GM18511 (cell line): ENCODE measurements around the gene TEAD3.

ENCODE experiments used
- ATAC-seq: cut with Tn5 transposase; IDR thresholded peaks from one replicate; pipeline ENCODE4 v1.9.1; 2021; ENCODE audit warnings: mild to moderate bottlenecking, moderate library complexity; ENCODE audit not compliant: unreplicated experiment

TEAD3 gene

DNA sequence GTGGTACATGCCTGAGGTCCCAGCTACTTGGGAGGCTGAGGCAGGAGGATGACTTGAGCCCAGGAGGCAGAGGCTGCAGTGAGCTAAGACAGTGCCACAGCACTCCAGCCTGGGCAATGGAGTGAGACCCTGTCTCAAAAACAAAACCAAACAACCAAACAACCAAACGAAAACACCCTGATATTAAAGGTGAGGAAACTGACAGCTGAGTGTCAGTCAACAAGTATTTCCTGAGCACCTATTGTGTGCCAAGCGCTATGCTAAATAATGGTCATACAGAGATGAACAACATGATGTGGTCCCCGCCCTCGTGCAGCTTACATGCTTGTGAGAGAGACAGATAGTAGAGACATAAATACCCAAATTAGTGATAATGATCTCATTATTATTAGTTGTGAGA is 17.7 kb upstream of the TEAD3 start:
- no peak for ATAC-seq

DNA sequence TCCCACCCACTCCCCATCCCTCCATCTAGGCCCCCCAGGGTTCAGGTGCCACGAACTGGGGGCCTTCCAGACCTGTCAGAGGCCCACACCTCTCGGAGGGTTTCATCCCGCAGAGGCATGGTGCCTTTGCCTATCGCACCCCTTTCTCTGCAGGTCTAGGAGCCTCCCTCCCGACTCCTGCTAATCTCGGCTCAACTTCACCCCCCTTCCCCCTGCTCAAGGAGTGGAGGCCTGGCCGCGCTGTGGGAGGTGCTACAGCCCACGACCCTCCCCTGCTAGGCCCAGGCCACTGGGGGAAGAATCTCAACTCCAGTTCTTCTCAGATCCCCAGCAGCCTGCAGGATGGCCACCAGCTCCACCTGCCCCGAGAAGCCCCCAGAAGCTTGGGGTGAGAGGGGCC is 15.9 kb upstream of the TEAD3 start, which contains the start of gene TULP1:
TULP1 (minus strand) TSS at position 157 of the 400 bp plus-strand sequence; CDS start at position 119, 38 bp downstream.
- no peak for ATAC-seq

DNA sequence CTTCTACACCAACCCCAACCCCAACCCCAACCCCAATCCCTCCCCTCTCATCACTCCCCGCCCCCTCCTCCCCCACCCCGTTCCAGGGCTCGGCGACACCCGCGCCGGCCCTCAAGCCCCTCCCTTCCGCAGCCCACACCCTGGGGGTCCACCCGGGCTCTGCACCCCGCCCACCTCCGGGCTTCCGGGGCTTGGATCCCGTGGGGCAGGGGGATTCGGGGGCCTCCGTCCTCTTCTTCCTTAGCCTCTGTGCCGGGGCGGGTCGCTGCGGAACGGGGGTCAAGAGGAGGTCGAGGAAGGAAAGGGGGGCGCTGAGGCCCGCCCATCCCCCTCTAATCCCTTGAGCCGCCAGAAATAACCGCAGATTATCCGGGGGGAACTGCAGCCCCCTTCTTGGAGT is 15.1 kb upstream of the TEAD3 start:
- ATAC-seq = no peak

DNA sequence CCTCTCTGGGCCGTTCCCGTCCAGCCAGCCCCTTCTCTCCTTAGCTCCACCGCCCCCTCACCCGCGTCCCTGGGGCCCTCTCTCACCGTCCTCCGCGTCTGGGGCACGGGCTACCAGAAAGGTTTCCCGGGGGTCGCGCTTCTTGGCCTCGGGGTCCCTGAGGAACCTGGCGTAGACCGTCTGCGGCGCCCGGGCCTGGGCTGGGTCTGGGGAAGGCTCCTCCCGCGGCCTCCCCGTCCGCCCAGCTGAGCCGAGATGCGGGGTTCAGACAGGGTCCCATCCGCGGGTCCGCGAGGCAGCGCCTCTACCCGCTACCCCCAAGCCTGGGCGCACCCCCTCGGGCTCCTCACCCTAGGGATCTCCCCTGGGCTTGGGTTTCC is 14.7 kb upstream of the TEAD3 start:
- no peak for ATAC-seq

DNA sequence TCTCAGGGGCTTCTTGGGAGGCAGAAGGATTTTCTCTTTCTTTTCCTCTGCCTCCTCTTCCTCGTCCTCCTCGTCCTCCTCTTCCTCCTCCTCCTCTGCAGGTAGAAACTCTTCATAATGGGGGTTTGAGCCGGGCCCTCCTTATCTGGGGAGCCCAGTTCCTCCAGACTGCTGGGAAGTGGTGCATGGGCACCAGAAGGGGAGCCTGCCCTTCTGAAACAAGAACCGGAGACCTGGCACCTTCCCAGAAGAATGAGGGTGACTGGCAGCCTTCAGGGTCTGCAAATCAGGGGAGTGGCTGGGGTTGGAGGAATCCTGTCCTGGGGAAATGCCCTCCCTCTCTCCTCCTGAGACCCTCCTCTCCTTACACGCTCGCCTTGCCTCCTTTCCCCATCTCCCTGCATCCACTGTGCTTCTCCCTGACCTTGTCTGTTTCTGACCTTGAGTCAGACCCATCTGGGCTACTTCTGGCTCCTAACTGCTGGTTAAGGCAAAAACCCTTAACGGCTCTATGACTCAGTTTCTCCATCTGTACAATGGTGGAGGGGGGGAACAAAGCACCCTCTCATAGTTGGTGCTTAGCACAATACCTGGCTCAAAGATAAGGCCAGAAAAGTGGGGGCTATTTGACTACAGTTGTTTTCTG is 14.2 kb upstream of the TEAD3 start:
- ATAC-seq = no peak

DNA sequence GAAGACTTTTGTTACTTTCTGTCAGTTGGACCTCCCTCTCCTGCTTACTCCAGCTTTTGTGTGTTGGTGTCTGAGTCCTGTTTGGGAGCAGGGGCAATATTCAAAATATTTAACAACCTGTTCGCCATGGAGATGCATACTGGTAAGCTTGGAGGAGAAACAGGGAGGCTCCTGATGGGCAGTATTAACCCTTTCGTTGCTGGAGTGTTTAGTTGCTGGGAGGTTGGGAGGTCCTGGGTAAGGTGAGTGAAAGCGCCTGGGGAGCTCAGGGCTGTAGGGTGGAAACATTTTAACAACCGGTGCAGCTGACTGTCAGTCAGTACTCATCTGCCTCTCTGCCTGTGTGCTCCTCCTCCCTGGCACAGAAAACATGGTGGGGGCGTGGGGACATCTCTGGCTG is 11.7 kb upstream of the TEAD3 start:
- no peak for ATAC-seq

DNA sequence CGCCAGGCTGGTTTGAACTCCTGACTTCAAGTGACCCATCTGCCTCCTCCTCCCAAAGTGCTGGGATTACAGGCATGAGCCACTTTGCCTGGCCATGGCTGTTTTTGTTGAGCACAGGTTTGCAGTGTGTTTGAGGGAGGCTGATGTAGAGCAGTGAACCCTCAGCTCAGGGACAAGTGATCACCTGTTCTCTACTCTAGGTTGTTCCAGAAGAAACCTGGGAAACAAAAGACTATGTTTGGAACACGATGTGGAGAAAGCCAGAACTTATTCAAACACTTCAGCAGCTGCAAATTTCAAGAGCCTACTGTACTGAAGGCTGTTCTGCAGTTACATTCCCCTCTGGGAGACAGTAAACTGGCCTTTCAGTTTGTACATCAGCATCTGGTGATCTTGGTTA is 11.1 kb upstream of the TEAD3 start:
- ATAC-seq = no peak

DNA sequence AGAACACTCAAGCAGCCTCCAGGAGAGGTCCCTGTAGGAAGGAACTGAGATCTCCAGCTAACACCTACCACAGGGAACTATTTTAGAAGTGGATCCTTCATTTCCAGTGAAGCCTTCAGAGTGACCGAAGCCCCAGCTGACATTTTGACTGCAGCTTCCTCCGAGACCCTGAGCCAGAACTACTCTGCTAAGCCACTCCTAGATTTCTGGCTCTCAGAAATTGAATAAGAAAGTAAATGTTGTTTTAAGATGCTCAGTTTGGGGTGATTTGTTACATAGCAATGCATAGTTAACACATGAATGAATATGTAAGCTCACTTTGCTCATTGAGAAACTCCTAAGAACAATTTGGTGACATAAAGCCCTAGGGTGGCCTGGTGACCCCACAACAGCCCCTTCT is 10.3 kb upstream of the TEAD3 start:
- ATAC-seq = no peak

DNA sequence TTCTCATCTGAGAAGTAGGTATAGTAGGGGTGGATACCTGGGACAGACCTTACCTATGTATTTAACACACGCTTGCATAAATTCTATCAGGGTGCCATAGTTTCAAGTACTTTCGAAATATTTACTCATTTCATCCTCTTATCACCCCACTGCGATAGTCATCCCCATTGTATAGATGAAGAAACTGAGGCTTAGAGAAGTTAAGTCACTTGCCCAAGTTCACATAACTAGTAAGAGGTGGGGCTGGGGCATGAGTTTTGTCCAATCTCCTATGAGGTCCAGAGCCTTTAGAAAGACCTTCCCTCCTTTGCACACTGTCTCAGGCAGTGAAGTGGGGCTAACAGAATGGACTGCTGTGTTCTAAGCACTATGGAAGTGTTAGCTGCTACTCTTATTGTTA is 9.7 kb upstream of the TEAD3 start:
- no peak for ATAC-seq

DNA sequence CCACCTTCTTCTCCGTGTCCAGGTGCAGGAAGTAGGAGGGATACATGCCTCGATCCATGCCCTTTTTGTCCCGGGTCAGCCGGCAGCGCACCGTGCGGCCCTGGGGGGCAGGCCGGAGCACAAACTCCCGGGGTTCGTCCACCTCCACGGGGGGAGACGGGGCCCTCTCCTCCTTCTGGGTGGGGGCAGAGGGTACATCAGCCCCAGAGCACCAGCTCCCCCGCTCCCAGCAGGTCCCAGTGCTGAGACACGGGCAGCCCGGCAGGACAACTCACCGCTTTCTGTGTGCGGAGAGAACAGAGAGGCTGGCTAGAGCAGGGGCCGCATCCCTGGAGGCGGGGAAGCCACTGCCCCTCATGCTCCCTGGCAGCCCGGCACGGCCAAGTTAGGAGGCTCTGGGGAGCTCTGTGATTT is 9.1 kb upstream of the TEAD3 start:
- ATAC-seq = no peak

DNA sequence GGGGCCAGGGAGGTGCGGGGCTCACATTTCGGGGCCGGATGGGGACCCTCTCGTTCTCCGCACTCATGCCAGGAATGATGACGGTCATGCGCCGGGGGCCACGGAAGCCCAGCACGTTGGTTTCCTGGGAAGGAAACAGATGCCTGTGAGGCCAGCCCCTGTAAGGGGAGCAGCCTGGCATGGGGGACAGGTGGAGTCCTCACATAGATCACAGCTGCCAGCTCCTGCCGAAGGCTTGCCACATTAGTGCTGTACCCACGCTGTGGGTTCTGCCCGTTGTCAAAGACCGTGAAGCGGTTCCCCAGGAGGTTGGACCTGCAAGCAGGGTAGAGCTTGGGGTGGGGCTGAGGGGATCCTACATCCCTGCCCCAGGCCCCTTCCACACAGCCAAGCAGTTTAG is 6.7 kb upstream of the TEAD3 start:
- no peak for ATAC-seq

DNA sequence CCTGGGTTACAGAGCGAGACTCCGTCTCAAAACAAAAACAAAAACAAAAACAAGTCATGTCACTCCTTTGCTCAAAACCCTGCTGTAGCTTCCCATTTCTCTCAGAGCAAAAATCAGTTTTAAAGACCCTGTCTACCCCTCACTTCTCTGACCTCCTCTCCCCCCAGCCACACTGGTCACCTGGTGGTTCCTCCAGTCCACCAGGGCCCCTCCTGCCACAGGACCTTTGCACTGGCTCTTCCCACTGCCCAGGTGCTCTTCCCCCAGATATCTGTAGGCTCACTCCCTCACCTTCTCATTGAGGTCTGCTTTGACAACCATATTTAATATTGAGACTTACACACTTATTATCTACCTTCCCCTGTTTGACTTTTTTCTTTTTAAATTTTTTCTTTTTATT is 4.9 kb upstream of the TEAD3 start:
- no peak for ATAC-seq

DNA sequence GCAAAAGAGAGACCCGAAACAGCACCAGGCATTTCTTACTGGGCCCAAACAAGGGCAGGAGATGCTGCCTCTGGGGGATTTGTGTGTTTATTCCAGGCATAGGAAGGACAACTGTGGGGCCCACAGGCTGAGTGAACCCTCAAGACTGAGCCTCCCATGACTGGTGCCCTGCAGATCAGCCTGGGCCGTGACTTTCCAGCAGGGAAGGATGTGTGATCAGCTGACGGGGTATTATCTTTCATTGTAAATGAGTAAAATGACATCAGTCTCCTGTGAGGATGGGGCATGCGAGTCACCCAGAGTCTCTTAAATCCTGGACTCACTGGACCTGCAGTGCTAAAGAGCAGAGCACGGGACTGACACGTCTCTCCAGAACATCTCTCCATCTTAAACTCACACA is 3.9 kb upstream of the TEAD3 start:
- no peak for ATAC-seq

DNA sequence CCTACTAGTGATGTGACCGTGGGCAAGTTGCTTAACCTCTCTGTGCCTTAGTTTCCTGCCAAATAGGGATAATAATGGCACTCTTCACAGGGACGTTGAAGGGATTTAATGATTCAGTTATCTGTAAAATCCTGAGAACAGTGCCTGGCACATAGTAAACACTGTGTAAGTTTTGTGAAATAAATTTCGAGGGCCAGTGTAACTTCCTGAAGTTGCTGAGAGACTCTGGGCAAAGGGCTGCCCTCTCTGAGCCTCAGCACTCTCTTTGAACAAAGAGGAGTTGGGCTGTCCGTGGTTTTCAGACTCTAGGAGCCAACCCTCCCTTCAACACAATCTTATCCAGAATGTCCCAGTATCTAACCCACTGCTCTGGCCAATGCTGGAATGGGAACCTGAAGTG is 2.5 kb upstream of the TEAD3 start:
- no peak for ATAC-seq

DNA sequence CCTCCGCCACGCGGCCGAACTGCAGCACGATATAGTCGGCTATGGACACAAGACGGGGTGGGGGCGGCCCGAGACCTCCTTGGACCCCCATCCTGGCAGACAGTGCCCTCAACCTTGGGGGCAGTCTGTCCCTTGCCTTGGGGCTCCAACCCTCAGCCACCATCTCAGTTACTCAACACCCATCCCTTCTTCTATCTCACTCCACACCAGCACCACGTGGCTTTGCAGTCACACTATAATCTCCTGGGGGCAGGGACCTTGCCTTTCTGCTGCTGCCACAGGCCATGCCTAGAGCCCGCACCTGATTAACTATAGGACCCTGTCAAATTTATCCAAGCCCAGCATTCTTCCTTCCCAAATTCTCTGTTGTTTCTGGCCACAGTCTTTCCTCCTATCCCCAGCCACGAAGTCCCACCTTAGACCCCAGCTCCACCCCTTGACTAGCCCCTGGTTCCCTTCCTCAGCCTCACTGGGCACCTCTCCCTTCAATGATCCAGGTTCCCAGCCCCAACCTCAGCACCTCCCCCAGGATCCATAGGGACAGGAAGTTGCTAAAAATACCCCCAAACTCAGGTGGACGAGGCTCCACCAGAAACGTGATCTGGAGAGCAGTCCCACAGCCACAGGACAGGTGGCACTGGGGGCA is 1.7 kb upstream of the TEAD3 start:
- ATAC-seq = no peak

DNA sequence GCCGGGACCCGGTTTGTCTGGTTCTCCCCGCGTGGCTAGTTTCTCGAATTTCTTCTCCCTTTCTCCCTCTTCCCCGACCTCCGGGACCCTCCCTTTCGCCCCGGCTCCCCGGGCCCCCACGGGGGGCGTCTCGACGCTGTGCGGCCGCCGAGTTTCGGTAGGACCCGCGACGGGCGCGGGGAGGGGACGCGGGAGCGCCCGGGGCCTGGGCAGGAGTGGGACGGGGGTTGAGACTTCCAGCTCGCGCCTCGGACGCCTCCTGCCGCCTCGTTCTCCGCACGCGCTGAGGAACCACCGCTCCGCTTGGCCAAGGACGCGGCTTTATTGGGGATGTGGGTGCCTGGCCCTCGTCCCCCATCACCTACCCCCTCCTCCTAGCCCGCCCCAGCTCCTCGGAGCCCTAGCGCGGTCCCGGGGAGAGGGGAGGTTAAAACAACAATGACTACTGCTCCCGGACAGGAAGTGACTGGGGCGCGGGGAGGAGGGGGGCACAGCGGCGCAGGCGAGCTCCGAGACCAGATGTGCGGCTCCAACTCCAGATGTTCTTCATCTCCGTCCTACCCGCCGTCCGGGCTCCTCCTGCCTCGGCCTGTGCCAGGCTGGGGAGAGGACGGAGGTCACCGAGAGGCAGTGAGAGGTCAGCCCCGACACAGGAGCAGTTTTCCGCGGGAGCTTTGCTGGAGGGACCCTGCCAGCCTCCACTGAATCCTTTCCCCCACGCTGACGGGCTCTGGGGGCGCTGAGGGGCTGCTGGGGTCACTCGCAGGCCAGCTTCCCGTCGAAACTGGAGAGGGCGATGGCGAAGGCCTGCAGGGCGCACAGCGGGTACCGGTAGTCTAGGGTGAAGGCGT is 917 bp upstream of the TEAD3 start:
- no peak for ATAC-seq

DNA sequence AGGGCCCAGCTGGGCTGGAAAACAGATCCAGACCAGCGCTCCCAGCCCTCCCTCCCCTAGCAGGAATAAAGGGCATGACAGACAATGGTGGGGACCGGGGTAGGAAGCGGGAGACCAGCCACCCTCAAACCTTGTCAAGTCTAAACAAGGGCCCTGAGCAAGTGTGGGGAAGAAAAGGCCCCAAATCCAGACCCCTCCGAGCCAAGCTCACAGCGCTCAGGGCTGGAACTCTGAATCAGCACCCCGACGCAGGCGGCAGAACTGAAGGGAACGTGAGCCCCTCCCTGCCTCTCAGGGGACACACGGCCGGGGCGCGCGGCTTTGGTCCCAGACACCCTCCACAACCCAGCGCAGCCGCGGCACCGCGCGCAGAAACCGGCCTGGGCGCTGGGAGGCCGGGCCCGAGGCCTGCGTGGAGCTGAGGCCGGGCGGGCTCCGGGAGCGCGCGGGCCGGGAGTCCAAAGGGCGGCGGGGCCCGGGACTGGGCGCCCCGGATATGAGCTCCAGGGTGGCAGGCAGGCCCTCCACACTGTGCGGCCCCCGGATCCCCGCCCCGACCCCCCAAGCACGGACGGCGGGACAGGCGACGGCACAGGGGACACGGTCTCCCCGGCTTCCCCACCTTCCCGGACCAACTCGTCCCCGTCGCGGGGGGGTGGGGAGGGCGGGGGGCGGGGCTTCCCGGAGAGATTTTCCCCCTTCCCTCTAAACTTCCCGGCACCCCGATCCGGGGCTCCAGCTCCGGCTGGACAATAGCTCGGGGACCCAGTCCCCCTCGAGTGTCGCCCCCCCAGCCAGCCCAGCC is 641 bp downstream of the TEAD3 start:
- no peak for ATAC-seq

DNA sequence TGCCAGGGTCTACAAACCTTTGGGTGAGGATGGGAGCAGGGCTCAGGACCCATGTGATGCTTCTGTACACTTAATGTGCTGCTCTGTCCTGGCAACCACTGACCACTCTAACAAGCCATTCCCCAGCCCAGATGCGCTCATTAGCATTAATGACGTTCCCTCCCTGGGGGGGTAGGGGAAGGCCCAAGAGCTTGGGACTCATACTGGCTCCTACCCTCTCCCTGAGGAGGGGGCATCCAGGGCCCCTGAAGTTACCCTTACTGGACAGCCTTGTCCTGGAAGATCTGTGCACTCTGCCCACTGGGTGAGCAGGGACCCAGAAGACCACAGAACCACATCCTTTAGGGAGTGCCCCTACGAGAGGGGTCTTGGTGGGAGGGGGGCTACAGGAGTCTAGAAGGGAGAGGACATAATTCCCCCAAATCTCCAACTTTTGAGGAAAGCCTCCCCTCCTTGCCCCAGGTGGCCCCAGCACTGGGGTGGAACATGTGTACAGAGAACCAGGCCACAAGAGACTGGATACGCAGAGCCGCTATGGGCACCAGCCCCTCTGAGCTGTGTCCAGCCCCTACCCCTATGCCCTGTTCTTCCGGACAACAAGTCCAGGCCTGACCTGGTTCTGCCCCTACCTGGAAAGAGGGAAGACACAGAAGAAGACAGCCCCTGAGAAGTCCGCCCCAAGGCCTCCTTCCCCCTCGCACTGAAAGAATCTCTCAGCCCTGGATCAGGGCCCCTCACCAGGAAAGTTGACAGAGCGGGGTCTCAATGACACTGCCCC is 1.4 kb downstream of the TEAD3 start:
- ATAC-seq = no peak

DNA sequence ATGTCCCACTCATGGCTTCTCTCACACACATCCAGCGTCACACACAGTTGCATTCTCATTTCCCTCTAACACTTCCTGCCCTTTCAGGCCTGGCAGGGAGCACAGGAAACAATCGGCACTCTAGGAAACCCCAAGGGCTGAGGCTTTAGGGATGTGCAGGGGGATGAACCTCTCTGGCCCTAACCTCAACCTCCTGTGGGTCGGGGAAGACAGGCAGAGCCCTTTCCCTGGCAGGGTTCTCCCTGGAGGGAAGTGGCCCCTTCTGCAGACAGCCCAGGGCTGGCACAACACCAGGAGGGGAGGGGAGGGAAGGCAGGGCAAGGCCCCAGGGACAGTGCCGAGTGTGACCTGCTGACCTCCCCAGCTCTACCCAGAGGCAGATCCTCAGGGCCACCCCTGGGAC is 2.7 kb downstream of the TEAD3 start:
- ATAC-seq = no peak

DNA sequence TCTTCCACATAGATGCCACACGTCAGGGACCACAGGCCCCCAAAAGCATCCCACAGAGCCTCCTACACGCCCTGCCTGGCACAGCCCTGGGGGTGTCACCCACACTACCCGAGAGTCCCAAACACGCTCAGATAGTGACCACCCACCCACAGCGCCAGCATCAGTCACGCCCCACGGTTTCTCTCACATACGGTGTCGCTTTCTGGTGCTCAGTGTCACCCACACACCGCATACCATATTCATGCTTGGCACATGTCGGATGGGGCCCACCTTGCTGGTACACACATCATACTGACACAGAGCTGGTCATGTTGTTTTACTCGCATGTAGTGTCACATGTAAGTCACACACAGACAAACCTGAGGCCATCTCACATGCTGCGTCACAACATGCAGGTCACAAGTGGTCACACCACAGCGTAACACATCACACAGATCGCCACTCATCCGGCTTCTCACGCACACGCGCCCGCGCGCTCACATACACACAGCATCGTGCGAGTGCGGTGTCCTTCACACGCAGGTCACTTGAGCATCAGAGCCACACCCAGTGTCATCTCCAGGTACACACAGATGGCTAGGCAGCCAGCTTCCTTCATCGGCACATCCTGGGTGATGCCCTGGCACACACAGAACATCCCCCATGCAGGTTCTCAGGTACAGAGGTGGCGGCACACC is 3.4 kb downstream of the TEAD3 start:
- no peak for ATAC-seq
